Measurements from ENCODE around the gene PCK2.

PCK2 gene

DNA sequence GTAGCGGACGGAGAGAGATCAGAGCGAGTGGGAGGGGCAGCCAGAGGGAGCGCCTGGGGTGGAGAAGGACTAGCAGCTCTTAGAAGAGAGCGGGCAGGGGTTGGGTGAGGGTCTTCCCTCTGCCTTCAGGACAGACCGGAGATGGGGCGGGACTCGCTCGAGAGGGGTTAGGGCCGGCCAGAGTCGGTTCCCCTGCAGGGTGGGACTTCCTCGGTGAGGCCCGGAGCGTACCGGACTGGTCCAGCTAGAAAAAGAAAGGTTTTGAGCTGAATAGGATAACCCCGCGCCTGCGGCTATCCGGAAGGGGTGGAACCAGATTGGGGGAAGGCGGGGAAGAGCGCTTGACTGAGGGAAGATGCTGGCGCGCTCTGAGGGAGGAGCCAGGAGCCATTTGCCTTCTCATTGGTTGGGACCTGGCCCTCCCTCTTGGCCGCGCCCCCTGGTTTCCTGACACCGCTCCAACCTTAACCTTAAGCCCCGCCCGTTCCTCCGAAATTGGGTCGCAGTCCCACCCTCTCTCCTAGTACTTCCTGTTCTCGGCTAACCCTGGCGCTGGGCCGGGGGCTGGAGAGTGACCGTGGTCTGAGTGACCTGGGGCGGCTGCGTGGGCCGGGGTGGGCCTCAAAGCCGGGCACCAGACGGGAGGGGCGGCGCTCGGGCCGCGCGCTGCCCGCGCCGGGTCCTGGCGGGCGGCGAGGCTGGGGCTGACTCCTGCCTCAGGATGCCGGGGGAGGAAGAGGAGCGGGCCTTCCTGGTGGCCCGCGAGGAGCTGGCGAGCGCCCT is 53.1 kb downstream of the PCK2 start, which contains the start of gene RNF31:
Gene RNF31 (plus strand): TSS at position 521 of the 783 bp plus-strand sequence. CDS start 201 bp downstream, at position 722.
- peak; percentile 100 for DNase-seq (ENCODE audit: low read depth)
- H3K4me3 ChIP-seq (ENCODE audit: low read length): peak within 1 kb of the TSS; percentile 87
- TF ChIP-seq, protein P1, sequence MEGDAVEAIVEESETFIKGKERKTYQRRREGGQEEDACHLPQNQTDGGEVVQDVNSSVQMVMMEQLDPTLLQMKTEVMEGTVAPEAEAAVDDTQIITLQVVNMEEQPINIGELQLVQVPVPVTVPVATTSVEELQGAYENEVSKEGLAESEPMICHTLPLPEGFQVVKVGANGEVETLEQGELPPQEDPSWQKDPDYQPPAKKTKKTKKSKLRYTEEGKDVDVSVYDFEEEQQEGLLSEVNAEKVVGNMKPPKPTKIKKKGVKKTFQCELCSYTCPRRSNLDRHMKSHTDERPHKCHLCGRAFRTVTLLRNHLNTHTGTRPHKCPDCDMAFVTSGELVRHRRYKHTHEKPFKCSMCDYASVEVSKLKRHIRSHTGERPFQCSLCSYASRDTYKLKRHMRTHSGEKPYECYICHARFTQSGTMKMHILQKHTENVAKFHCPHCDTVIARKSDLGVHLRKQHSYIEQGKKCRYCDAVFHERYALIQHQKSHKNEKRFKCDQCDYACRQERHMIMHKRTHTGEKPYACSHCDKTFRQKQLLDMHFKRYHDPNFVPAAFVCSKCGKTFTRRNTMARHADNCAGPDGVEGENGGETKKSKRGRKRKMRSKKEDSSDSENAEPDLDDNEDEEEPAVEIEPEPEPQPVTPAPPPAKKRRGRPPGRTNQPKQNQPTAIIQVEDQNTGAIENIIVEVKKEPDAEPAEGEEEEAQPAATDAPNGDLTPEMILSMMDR (IDR thresholded peaks at IDR 0.05; ENCODE audit: insufficient read depth, low read depth, low read length, missing control alignments): no peak

DNA sequence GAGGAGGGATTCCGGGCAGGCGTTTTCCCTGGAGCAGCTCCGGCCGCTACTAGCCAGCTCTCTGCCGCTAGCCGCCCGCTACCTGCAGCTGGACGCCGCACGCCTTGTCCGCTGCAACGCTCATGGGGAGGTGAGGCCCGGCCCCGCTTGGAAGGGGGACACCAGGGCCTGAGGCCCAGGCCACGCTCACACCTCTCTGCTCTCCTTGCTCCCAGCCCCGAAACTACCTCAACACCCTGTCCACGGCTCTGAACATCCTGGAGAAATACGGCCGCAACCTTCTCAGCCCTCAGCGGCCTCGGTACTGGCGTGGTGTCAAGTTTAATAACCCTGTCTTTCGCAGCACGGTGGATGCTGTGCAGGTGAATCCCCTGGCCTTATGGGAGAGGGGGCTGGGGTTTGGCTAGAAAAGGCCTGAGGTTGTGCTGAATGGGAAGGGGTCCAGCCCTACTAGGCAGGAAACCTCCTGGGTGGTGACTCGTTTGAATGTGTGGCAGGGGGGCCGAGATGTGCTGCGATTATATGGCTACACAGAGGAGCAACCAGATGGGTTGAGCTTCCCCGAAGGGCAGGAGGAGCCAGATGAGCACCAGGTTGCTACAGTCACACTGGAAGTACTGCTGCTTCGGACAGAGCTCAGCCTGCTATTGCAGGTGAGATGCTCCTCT is 53.8 kb downstream of the PCK2 start:
- peak overlapping the region; percentile 87 for H3K4me3 ChIP-seq (ENCODE audit: low read length)
- no peak for DNase-seq (ENCODE audit: low read depth)
- TF ChIP-seq, protein P1 (IDR thresholded peaks at IDR 0.05; ENCODE audit: insufficient read depth, low read depth, low read length, missing control alignments): no peak

DNA sequence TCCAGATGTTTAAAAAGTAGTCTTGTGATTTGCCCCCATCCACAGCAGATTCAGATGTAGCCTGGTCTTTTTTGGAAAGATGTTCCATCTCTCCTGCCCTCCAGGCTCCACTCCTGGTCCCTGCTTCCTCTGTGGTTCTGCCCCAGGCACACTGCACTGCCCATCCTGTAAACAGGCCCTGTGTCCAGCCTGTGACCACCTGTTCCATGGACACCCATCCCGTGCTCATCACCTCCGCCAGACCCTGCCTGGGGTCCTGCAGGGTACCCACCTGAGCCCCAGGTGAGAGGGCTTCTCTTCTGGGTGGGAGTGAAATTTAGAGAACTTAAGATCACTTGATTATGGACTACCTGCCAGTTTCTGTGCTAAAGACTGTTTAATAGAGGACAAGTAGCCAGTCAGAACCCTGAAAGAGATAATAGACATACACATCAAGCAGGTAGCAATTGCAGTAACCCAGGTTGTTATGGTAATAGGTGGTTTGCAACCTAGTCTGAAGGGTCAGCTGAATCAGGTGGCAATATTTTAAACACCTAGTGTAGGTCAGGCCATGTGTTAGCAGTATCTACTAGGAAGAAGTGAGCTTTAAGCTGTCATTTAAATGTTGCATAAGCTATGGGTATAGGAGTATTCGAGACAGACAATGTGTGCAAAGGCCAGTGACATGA is 55.3 kb downstream of the PCK2 start:
- no peak overlapping the region for H3K4me3 ChIP-seq (ENCODE audit: low read length)

DNA sequence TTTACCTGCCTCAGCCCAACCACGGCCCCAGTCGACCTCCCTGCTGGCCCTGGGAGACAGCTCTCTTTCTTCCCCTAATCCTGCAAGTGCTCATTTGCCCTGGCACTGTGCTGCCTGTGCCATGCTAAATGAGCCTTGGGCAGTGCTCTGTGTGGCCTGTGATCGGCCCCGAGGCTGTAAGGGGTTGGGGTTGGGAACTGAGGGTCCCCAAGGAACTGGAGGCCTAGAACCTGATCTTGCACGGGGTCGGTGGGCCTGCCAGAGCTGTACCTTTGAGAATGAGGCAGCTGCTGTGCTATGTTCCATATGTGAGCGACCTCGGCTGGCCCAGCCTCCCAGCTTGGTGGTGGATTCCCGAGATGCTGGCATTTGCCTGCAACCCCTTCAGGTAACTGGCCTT is 56.0 kb downstream of the PCK2 start:
- H3K4me3 ChIP-seq (ENCODE audit: low read length): no peak overlapping the region
- TF ChIP-seq, protein P1 (IDR thresholded peaks at IDR 0.05; ENCODE audit: insufficient read depth, low read depth, low read length, missing control alignments): no peak

More for the DNA sequence above, 55.3 kb downstream of the PCK2 start:
- no peak for DNase-seq (ENCODE audit: low read depth)
- TF ChIP-seq, protein P1 (IDR thresholded peaks at IDR 0.05; ENCODE audit: insufficient read depth, low read depth, low read length, missing control alignments): no peak

DNA sequence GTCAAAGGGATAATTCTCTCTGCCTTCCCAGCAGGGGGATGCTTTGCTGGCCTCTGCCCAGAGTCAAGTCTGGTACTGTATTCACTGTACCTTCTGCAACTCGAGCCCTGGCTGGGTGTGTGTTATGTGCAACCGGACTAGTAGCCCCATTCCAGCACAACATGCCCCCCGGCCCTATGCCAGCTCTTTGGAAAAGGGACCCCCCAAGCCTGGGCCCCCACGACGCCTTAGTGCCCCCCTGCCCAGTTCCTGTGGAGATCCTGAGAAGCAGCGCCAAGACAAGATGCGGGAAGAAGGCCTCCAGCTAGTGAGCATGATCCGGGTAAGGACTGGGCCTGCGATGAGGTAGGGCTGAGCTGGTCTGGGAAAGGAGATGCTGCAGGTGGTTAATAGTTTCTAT is 56.5 kb downstream of the PCK2 start:
- no peak for DNase-seq (ENCODE audit: low read depth)
- no peak overlapping the region for H3K4me3 ChIP-seq (ENCODE audit: low read length)
- TF ChIP-seq, protein P1 (IDR thresholded peaks at IDR 0.05; ENCODE audit: insufficient read depth, low read depth, low read length, missing control alignments): no peak

More for the DNA sequence above, 56.0 kb downstream of the PCK2 start:
- no peak for DNase-seq (ENCODE audit: low read depth)

DNA sequence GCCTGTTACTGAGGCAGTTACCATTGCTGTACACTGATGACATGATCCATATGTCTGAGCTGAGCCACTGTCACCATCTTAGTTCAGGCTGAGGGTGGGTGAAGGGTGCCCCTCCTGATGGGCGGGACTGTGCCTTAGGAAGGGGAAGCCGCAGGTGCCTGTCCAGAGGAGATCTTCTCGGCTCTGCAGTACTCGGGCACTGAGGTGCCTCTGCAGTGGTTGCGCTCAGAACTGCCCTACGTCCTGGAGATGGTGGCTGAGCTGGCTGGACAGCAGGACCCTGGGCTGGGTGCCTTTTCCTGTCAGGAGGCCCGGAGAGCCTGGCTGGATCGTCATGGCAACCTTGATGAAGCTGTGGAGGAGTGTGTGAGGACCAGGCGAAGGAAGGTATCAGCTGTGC is 56.9 kb downstream of the PCK2 start:
- no peak for DNase-seq (ENCODE audit: low read depth)

More for the DNA sequence above, 56.9 kb downstream of the PCK2 start:
- TF ChIP-seq, protein P1 (IDR thresholded peaks at IDR 0.05; ENCODE audit: insufficient read depth, low read depth, low read length, missing control alignments): no peak
- no peak overlapping the region for H3K4me3 ChIP-seq (ENCODE audit: low read length)

All from epithelial cell of esophagus (primary cell).